Measurements from ENCODE around the gene PAN3.

DNA sequence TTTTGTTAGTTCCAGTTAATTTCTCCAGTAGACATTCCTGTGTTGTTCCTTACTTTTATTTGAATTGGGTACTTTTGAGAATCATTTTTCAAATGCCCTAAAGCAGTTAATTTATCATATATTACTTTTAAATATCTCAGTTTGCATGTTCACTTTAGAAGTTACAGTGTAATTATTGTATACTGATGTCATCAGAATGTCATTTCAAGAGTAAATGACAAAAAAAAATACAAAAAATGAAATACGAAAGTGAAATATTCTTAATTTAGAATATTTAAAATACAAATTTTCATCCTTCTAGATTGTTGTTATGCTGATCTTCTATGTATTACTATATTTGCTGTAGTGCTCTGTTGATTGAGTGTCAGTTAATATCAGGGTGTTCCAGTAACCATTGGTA lies 114.2 kb downstream of the PAN3 start:
- no peak for TF ChIP-seq ZNF473 (tag by site-specific recombination; IDR thresholded peaks at IDR 0.05)
- TF ChIP-seq ZFP37 (tag by site-specific recombination; IDR thresholded peaks at IDR 0.05) = no peak
- TF ChIP-seq, protein P1, sequence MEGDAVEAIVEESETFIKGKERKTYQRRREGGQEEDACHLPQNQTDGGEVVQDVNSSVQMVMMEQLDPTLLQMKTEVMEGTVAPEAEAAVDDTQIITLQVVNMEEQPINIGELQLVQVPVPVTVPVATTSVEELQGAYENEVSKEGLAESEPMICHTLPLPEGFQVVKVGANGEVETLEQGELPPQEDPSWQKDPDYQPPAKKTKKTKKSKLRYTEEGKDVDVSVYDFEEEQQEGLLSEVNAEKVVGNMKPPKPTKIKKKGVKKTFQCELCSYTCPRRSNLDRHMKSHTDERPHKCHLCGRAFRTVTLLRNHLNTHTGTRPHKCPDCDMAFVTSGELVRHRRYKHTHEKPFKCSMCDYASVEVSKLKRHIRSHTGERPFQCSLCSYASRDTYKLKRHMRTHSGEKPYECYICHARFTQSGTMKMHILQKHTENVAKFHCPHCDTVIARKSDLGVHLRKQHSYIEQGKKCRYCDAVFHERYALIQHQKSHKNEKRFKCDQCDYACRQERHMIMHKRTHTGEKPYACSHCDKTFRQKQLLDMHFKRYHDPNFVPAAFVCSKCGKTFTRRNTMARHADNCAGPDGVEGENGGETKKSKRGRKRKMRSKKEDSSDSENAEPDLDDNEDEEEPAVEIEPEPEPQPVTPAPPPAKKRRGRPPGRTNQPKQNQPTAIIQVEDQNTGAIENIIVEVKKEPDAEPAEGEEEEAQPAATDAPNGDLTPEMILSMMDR (tag by site-specific recombination; IDR thresholded peaks at IDR 0.05) = no peak

Data from HEK293 (cell line).